LNCaP clone FGC (cell line): ENCODE measurements around the gene PPDPF.
"Not testable (repeated sequence)": the region's sequence is repeated elsewhere in the genome, so short reads cannot be mapped to it uniquely, and the experiment has no call there.

Experiments used
- DNase-seq: peaks from one replicate; pipeline ENCODE4 v3.0.0-alpha.2; 2011; ENCODE audit warnings: low read depth
- H3K4me3 ChIP-seq: 2 replicates; pipeline ENCODE4 v1.5.1; 2011; ENCODE audit warnings: mild to moderate bottlenecking, low read depth, low read length, control low read depth
- CTCF ChIP-seq: IDR thresholded peaks from 2 replicates; pipeline ENCODE4 v1.5.1; 2012; ENCODE audit warnings: mild to moderate bottlenecking; ENCODE audit not compliant: control insufficient read depth, insufficient read depth; ENCODE audit errors: extremely low read depth

Gene PPDPF

GRCh38 chr20:63567386-63568169 is 47.0 kb downstream of the PPDPF start:
- DNase-seq: no peak
- TF ChIP-seq CTCF: no peak
- no peak overlapping the region for H3K4me3 ChIP-seq

- no peak for DNase-seq
- H3K4me3 ChIP-seq: no peak overlapping the region
- no peak for TF ChIP-seq CTCF
These were observed 47.8 kb downstream of the PPDPF start for GRCh38 chr20:63568170-63568981.

DNA sequence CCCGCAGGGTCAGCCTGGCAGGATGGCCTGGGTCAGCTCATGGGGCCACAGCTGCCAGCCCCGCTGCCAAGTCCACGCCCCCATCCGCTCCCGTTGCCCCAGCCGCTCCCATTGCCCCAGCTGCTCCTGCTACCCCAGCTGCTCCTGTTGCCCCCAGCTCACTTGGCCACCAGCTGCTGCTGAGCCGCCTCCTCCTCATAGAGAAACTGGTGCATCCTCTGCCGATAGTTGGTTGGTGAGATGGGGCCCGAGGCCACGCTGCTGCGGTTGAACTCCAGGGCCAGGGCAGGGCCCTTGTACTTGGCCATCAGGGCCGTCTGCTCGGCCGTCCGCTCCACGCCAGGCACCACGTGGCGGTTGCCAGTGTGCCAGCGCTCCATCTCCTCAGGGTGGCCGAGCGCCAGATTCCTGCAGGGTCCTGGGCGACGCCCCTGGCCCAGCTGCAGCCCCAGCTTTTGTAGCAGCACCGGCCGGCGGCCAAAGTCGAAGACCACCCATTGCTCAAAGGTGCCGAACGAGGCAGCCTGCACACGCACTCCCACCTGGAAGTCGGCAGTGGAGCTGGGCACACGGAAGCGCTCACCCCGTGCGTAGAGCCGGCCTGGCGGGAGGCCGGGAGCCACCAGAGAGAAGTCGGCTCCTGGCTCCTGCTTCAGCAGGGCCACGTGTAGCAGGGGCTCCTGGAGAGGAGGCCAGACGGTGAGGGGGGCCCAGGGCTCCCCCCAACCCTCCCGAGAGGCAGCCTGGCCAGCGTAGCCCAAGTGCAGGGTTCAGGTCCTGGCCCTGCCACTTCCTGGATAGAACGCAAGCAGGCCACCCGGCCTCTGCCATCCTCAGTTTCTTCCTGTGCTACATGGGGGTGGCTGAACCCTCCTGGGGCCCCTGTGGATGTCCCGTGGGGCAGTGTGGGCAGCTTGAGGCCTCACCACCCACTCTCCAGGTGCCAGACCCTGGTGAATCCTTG is 48.7 kb downstream of the PPDPF start:
- TF ChIP-seq CTCF: no peak
- DNase-seq: no peak
- no peak overlapping the region for H3K4me3 ChIP-seq

GRCh38 chr20:63570281-63571086 is 49.9 kb downstream of the PPDPF start:
- TF ChIP-seq CTCF: no peak
- DNase-seq: no peak
- H3K4me3 ChIP-seq: no peak overlapping the region

DNA sequence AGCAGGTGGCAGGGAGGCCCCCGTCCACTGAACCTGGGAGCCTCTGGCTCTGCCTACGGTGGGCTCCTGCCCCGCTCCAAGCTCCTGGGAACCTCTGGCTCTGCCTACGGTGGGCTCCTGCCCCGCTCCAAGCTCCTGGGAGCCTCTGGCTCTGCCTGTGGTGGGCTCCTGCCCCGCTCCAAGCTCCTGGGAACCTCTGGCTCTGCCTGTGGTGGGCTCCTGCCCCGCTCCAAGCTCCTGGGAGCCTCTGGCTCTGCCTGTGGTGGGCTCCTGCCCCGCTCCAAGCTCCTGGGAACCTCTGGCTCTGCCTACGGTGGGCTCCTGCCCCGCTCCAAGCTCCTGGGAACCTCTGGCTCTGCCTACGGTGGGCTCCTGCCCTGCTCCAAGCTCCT is 50.5 kb downstream of the PPDPF start:
- not testable (repeated sequence) for H3K4me3 ChIP-seq, DNase-seq
